SKM-1 treated with dmso at 0.1 percent for 144 hours (cell line): Measurements from ENCODE around the gene TMC7.
A peak's percentile ranks its signal among the peaks of the same experiment; 100 is the strongest.
"Not testable (repeated sequence)": the region's sequence is repeated elsewhere in the genome, so short reads cannot be mapped to it uniquely, and the experiment has no call there.

Experiments used
- DNase-seq: peaks from one replicate; lab custom pipeline; 2025; ENCODE audit not compliant: unreplicated experiment; lab: John Stamatoyannopoulos, UW

TMC7 gene

DNA sequence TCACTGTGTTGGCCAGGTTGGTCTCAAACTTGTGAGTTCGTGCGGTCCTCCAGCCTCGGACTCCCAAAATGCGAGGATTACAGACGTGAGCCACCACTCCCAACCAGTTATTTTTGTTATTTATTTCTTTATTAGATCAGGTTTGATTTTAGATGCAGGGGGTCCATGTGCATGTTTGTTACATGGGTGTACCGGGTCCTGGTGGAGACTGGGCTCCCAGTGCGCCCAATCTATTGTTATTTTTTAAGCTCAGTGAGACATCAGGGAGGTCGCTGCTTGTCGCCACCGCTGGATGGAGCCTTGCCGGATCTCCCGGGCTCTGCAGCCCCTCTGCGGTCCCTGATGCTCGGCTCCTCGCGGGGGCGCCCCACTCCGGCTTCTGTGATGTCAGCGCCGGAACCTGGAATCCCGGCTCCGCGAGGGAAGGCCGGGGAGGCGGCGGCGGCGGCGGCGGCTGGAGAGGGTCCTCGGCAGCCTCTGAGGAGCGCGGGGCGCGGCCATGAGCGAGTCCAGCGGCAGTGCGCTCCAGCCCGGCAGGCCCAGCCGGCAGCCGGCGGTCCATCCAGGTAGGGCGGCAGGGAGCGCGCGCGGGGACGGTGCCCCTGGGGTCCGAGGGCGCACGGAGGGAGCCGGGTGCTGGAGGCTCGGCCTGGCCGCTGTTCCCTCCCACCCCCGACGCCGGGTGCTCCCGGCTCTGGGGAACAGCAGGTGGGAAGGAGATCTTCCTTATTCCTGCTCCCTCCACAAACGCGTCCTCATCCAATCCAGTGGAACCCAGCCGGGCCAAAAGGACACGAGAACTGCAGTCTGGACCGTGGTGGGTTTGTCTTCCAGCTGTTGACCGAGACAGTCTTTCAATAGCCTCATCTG lies at the start of gene TMC7:
TSS of gene TMC7 (plus strand) at position 370 of the 870 bp plus-strand sequence. CDS start at position 500, 130 bp downstream.
- DNase-seq, result peak; percentile 72

- DNase-seq, result no peak
Measured at GRCh38 chr16:18936727-18937340, 46.9 kb upstream of the TMC7 start.

DNA sequence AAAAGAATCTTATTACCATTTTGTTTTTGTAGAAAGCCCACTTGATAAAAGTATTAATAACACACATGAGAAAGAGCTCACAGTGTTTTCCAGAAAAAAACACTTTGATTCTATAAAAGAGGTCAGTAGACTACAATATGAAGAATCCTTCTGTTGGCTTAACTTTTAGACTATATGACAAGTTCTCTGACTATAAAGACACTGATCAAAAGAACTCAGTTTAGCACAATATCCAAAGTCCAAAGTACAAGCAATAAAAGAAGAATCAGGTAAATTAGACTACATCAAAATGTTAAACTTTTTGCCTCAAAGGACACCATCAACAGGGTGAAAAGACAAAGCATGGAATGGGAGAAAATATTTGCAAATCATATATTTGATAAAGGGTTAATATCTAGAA lies 46.3 kb upstream of the TMC7 start:
- no peak for DNase-seq

DNA sequence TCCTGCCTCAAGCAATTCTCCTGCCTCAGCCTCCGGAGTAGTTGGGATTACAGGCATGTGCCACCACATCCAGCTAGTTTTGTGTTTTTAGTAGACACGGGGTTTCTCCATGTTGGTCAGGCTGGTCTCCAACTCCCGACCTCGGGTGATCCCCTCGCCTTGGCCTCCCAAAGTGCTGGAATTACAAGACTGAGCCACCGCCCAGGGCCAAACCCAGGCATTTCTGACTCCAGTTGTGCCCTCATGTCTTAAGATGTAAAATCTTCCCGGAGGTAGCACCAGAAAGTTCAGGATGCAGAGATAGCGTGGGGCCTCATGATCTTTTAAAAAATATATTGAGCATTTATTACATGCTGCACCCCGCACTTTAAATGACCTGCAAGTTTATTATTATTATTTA lies 44.7 kb upstream of the TMC7 start:
- DNase-seq, result no peak

DNA sequence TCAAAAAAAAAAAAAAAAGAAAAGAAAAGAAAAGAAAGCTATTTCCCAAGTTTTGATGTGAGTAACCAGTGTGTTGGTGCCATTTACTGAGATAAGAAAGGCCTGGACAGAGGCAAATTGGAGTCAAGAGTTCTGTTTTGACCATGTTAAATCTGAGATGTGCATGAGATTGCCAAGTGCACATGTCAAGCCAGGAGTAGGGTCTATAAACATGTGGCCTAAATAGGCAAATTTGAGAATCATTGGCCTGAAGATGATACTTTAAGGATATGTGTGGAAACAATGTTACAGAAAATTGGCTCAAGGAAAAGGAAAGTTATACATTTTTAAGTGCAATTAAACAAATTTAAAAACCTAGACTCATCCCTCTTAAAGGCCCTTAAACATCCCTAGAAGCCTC lies 42.3 kb upstream of the TMC7 start:
- no peak for DNase-seq

GRCh38 chr16:18942061-18942460 lies 41.7 kb upstream of the TMC7 start:
- no peak for DNase-seq

DNA sequence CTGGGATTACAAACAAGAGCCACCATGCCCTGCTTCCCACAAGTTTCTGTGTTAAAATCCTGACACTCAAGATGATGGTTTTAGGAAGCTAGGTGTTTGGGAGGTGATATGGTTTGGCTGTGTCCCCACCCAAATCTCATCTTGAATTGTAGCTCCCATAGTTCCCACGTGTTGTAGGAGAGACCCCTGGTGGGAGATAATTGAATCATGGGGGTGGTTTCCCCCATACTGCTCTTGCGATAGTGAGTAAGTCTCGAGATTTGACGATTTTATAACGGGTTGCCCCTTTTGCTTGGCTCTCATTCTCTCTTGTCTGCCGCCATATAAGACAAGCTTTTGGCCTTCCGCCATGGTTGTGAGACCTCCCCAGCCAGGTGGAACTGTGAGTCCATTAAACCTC lies 40.3 kb upstream of the TMC7 start:
- DNase-seq, result no peak

- DNase-seq, result no peak
Measured at GRCh38 chr16:18945233-18945632, 38.5 kb upstream of the TMC7 start.

DNA sequence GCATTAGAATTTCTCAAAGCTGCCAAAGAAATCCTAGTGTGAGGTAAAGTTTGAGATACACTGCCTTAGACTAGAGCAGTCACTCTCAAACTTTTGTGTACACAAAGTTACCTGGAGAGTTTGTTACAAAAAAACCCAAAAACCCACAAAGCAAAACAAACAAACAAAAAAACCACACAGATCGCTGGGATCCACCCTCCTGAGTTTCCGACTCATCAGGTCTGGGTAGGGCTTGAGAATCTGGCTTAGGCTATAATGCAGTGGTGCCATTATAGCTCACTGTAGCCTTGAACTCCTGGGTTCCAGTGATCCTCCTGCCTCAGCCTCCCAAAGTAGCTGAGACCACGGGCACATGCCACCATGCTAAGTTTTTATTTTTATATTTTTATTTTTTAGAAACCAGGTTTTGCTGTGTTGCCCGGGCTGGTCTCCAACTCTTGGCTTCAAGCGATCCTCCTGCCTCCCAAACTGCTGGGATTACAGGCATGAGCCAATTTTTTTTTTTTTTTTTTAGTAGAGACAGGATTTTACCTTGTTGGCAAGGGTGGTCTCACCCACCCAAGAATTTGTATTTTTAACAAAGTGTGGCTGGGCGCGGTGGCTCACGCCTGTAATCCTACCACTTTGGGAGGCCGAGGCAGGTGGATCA lies 35.2 kb upstream of the TMC7 start:
- DNase-seq, result no peak

- DNase-seq, result no peak
Measured at GRCh38 chr16:18950469-18951185, 33.1 kb upstream of the TMC7 start.

GRCh38 chr16:18953547-18953946 lies 30.2 kb upstream of the TMC7 start:
- DNase-seq, result no peak

GRCh38 chr16:18955874-18956580 lies 27.7 kb upstream of the TMC7 start:
- not testable (repeated sequence) for DNase-seq

DNA sequence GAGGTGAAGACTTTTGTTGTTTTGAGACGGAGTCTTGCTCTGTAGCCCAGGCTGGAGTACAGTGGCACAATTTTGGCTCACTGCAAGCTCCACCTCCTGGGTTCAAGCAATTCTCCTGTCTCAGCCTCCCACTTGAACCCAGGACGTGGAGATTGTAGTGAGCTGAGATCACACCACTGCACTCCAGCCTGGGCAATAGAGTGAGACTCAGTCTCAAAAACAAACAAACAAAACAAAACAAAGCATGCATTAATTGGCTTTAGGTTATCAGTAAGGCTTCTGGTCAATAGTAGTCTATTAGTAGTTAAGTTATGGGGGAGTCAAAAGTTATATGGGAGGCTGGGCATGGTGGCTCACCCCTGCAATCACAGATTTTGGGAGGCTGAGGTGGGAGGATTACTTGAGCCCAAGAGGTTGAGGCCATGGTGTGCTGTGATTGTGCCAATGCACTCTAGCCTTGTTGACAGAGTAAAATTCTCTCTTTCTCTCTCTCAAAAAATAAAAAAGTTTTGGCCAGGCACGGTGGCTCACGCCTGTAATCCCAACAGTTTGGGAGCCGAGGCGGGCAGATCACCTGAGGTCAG lies 27.0 kb upstream of the TMC7 start:
- not testable (repeated sequence) for DNase-seq

DNA sequence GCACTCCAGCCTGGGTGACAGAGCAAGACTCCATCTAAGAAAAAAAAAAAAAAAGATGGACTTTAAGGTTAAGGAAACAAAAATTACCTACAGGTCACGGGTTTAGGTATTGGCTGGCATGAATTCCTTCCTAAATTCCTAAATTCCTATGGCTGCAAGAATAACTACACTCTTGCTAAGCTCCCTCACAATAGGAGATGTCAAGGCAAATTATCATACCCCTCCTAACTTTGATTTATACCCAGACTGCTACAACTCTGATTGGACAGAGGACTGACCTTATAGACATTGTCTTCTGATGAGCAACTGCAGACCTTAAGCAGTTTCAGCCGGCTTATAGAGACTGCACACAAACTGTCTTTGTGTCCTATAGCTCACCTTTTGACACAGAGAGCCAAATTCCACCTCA lies 25.1 kb upstream of the TMC7 start:
- no peak for DNase-seq

GRCh38 chr16:18959031-18959505 lies 24.7 kb upstream of the TMC7 start:
- DNase-seq, result no peak

DNA sequence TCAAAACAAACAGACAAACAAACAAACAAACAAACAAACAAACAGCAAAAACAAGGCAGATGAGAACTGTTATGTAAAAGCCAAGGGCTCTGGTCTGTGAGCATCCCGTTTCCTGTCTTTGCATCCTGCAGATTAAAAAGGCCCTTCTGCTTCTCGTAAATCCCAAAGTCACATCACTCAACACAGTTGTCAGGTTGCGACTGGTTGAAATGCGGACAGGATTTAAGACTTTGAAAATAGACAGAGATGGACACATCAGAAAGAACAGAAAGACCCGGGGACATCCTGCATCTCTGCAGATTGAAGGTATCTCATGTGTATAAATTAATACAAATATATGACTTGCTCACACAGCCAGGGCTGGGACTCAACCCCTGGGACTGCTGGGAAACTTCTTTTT lies 18.2 kb upstream of the TMC7 start:
- no peak for DNase-seq

GRCh38 chr16:18966791-18967190 lies 16.9 kb upstream of the TMC7 start:
- DNase-seq, result no peak

DNA sequence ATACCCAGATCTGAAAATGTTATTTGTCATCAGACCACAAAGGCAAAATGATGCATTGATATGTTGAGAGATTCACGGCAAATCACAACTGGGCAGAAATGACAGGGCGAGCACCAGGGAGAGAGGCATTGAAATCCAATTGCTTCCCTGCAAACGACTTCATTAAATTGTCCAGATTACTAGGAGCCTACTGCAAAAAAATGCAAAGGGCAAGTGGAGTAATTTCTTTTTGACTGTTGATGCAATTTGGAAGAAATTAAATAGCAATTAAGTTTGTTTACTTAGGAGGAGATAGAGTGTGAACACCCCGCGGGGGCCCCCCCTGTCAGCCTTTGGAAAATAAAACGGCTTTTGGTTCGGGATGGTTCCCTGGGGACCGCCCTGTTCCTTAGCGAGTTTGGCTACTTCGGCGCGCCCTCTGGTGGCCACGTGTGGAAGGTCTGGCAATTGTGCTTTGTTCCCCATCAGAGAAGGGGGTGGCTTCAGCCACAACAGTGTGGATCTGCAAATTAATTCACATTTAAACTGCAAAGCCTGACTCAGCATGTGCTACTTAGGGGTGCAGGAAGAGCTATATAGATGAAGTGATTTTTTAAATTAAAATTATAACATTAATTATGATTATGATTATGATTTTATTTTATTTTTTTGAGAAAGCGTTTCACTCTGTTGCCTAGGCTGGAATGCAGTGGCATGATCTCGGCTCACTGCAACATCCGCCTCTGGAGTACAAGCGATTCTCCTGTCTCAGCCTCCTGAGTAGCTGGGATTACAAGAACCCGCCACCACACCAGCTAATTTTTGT lies 14.5 kb upstream of the TMC7 start:
- peak; percentile 38 for DNase-seq

DNA sequence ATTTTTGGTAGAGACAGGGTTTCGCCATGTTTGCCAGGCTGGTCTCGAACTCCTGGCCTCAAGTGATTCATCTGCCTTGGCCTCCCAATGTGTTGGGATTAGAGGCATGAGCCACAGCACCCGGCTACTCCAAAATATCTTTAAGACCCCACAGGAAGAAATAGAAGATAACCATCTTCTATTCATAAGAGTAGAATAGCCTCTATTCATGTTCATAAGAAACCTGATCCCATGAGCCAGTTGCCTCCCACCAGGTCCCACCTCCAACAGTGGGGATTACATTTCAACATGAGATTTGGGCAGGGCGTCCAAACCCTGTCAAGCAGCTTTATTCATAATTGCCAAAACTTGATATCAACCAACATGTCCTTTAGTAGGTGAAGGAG lies 13.9 kb upstream of the TMC7 start:
- DNase-seq, result no peak
